SK-N-SH (cell line): ENCODE measurements around the gene CA10.

Source experiments
- CTCF ChIP-seq: fragments of 200-600 bp; sonication (generic); IDR thresholded peaks from 2 replicates; pipeline ENCODE4 v1.6.1; 2017; ENCODE audit warnings: antibody characterized with exemption, mild to moderate bottlenecking, moderate library complexity
- EP300 ChIP-seq, 2 experiments: IDR thresholded peaks; 2 replicates each; pipeline versions ENCODE4 v1.4.0 to v1.6.1; 2012; ENCODE audit warnings: borderline replicate concordance in 1 of 2, low read depth in 1 of 2, low read length in 1 of 2
- EZH2phosphoT487 ChIP-seq: fragments of 200-600 bp; sonication (generic); IDR thresholded peaks from 2 replicates; pipeline ENCODE4 v1.6.1; 2017; ENCODE audit warnings: low read depth, mixed run types, mild to moderate bottlenecking, antibody characterized with exemption, moderate library complexity, borderline replicate concordance
- FOSL2 ChIP-seq: IDR thresholded peaks from 2 replicates; pipeline ENCODE4 v1.4.0; 2012; ENCODE audit warnings: low read depth, mild to moderate bottlenecking, moderate library complexity, borderline replicate concordance
- JUND ChIP-seq: IDR thresholded peaks from 2 replicates; pipeline ENCODE4 v1.4.0; 2012
- MAX ChIP-seq: IDR thresholded peaks from 2 replicates; pipeline ENCODE4 v1.4.0; 2012; ENCODE audit warnings: low read depth
- POLR2AphosphoS5 ChIP-seq: IDR thresholded peaks from 2 replicates; pipeline ENCODE4 v1.6.1; 2012; ENCODE audit warnings: low read depth, low read length
- REST ChIP-seq: IDR thresholded peaks from 2 replicates; pipeline ENCODE4 v1.6.1; 2012; ENCODE audit warnings: mild to moderate bottlenecking, low read depth, low read length, moderate library complexity
- RFX5 ChIP-seq: IDR thresholded peaks from 2 replicates; pipeline ENCODE4 v1.6.1; 2012; ENCODE audit warnings: mild to moderate bottlenecking, improper control_type of control experiment, low read length
- TAF1 ChIP-seq: IDR thresholded peaks from 2 replicates; pipeline ENCODE4 v1.6.1; 2012; ENCODE audit warnings: low read depth, mild to moderate bottlenecking, low read length, moderate library complexity, borderline replicate concordance
- YY1 ChIP-seq: IDR thresholded peaks from 2 replicates; pipeline ENCODE4 v1.4.0; 2012; ENCODE audit warnings: low read depth, mild to moderate bottlenecking
- ZBTB33 ChIP-seq: IDR thresholded peaks from 2 replicates; pipeline ENCODE4 v1.4.0; 2012; ENCODE audit warnings: low read depth, borderline replicate concordance

GRCh38 chr17:51873302-51873701 lies 285.2 kb downstream of the CA10 start:
- no peak for TF ChIP-seq EP300 (IDR thresholded peaks at IDR 0.05; ENCODE audit: borderline replicate concordance in 1 of 2, low read depth in 1 of 2, low read length in 1 of 2)
- no peak for TF ChIP-seq TAF1
- no peak for TF ChIP-seq CTCF
- TF ChIP-seq ZBTB33 = no peak
- no peak for TF ChIP-seq YY1
- TF ChIP-seq REST = no peak
- TF ChIP-seq EZH2phosphoT487 = no peak
- no peak for TF ChIP-seq POLR2AphosphoS5
- TF ChIP-seq MAX = no peak
- no peak for TF ChIP-seq RFX5
- TF ChIP-seq FOSL2 = no peak
- TF ChIP-seq JUND = no peak
